Measurements from ENCODE around the gene ACSL3.

DNA sequence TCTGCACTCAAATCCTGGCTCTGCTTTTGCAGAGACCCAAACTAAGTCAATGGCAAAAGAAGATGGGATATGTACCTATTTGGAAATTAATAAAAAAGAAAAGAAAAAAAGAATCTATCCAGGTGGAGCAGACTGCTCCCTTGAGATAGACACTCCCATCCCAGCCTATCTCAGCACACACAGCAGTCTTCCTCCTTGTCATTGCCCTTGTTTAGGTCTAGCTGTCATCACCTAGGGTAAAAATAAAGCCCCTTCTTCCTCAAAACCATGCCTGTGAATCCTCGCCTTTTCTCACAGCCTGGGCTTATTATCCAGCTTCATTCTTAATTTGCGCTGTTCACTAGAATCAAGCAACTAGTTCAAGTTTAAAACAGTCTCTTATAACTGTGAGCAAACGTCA is 30.7 kb upstream of the ACSL3 start:
- TF ChIP-seq CTCF (IDR thresholded peaks at IDR 0.05; ENCODE audit: low read length) = no peak
- TF ChIP-seq EZH2 (IDR thresholded peaks at IDR 0.05; ENCODE audit: borderline replicate concordance, low read length) = no peak
